Measurements from ENCODE around the gene ADH1C.

The ADH1C gene

GRCh38 chr4:99290848-99291786, 61.4 kb downstream of the ADH1C start, which contains the start of gene ADH1A:
ADH1A (minus strand) TSS chr4:99290985; CDS start chr4:99290914, 71 bp downstream.
- no peak for DNase-seq
- no peaks in the 10 kb centered on the region for H3K27me3 ChIP-seq (replicated peaks)
- no peaks in the 10 kb centered on the region for H3K36me3 ChIP-seq (replicated peaks)
- H3K4me3 ChIP-seq (ENCODE audit: low read depth, low read length), result no peak within 1 kb of the TSS
- in situ Hi-C loops (cut with HindIII; ENCODE audit: low pct_ligation_motif_present, low sequenced_read_pairs), result no loop called here
- TF ChIP-seq, protein P1, sequence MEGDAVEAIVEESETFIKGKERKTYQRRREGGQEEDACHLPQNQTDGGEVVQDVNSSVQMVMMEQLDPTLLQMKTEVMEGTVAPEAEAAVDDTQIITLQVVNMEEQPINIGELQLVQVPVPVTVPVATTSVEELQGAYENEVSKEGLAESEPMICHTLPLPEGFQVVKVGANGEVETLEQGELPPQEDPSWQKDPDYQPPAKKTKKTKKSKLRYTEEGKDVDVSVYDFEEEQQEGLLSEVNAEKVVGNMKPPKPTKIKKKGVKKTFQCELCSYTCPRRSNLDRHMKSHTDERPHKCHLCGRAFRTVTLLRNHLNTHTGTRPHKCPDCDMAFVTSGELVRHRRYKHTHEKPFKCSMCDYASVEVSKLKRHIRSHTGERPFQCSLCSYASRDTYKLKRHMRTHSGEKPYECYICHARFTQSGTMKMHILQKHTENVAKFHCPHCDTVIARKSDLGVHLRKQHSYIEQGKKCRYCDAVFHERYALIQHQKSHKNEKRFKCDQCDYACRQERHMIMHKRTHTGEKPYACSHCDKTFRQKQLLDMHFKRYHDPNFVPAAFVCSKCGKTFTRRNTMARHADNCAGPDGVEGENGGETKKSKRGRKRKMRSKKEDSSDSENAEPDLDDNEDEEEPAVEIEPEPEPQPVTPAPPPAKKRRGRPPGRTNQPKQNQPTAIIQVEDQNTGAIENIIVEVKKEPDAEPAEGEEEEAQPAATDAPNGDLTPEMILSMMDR (IDR thresholded peaks at IDR 0.05; ENCODE audit: low read depth, low read length, missing control alignments), result no peak
- H3K27ac ChIP-seq, result no peak within 1 kb of the TSS
